Germinal center (tissue), 1 donor: Measurements from ENCODE around the gene KCNK17.

Experiments
- DNase-seq: peaks from one replicate; pipeline ENCODE4 v3.0.0; 2012; ENCODE audit warnings: mixed read lengths, low spot score

The KCNK17 gene

DNA sequence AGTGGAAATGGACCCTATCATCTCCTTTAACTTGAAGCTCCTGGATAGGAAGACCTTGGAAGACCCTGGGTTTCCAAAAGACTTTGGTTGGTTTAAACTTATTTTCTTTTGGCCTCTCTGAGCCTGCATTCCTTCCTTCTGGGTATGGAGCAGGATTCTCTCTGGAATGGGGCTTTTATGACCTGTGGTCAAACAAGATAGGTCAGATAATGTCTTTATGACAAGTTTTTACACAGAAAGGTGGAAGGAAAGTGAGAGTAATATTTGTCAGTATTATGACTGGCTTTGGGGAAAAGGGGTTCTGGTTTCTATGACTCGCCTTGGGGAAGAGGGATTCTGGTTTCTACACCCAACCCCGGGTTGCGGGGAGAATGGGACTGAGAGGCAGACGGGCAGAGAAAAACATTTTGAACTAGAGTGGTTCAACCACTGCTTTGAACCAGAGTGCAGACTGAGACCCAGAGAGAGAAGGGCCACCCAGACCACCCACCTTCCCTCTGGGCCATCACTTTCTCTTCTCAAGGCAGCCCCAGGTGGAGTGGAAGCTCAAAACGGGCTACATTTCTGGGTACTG is 47.4 kb downstream of the KCNK17 start:
- DNase-seq: no peak

DNA sequence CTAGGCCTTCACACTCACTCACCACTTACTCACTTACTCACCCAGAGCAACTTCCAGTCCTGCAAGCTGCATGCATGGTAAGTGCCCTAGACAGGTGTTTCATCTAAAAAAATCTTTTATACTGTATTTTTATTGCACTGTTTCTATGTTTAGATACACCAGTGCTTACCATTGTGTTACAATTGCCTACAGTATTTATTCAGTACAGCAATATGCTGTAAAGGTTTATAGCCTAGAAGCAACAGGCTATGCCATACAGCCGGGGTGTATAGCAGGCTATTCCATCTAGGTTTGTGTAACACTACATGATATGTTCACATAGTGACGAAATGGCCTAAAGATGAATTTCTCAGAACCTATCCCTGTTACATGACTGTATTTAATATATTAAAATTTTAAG is 47.8 kb downstream of the KCNK17 start:
- no peak for DNase-seq

GRCh38 chr6:39263303-39264037 is 50.7 kb downstream of the KCNK17 start:
- DNase-seq: no peak

GRCh38 chr6:39261751-39262150 is 52.5 kb downstream of the KCNK17 start:
- DNase-seq: no peak

- no peak for DNase-seq
Measured at GRCh38 chr6:39260953-39261352, 53.3 kb downstream of the KCNK17 start.

DNA sequence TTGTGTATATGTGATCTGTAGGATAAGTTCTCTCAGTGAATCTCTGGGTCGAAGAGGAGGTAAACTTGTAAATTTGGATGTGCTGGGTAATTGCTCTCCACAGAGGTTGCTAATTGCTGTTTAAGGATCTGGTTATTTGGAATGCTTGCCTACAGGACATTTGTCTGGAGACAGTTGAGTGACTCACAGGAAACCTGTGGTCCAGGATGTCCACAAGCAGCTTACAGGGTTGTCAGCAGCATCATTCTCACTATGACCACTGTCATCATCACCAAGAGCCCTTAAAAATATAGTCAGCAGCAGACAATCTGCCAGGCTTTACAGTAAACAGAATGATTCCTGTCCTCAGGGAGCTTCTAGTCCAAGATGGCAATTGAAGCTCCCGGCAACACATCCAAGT is 53.8 kb downstream of the KCNK17 start:
- DNase-seq: no peak

DNA sequence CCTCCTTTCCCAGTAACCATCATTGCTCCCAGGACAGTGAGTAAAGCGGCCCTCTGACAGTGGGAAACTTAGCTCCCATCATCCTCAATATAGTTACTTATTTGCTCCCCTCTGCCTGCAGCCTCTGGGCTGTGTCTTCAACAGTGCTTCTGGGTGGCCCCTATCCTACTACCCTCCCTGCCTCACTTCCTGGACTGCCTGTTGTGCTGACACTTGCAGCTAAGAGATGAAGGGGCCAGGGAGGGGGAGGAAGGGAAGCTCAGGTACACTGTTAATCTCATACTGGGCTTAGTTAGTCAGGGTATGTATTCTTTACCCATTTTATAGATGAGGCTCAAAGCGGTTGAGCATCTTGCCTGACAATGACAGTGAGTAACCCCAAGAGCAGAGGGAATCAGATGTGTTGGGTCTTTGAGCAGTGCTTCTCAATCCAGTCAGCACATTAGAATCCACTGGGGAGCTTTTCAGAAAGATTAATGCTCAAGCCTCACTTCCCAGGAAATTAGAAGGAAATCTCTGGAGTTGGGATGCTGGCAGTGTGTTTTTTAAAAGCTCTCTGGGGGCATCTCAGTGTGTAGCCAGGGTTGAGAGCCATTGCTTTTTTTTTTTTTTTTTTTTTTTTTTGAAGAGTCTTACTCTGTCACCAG is 57.8 kb downstream of the KCNK17 start:
- DNase-seq: no peak

GRCh38 chr6:39254999-39255535 is 59.2 kb downstream of the KCNK17 start:
- no peak for DNase-seq

DNA sequence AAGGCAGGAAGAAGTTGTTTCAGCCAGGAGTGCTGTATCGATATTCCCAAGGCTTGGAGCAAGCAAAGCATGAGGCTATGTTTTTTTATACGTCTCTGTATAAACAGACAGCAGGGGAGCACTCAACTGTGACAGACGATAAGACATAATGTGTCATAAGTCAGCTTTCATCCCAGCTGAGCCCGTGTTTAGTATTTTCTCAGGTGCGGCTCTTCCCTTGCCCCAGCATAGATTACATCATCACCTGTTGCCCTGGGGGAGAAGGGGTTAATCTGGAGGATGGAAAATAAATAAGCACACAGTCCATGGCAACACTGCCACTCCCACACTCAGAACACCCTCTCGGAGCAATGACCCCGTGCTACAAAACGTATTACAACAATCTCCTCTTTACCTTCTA is 62.8 kb downstream of the KCNK17 start:
- no peak for DNase-seq

DNA sequence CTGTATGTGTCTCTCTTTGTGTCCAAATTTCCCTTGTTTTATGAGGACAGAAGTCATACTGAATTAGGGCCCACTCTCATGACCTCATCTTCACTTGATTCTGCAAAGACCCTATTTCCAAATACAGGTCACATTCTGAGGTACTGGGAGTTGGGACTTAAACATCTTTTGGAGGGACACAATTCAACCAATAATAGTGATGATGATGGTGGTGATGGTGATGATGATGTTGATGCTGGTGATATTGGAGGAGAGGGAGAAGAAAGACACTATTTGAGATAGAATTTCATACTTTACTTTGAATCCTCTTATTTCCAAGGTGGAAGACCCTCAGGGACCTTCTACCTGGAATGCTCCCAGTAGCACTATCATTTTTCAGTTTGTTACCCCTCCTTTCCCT is 63.7 kb downstream of the KCNK17 start:
- DNase-seq: no peak

DNA sequence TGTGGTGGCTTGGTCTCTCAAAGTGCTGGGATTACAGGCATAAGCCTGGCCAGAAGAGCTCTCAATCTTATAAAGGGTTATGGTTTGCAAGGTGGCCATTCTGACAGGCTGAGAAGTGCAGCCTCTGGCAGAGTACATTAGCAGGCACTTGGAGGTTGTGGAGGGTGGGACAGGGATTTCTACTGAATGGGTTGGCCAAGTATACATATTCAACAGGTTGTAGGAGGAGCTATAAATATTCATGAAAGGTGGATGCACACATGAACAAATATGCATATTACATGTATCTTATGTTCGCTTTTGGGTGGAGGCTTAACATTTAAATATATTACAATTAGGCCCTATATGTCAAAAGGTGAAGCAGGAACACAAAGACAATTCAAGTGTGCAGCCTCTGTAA is 64.9 kb downstream of the KCNK17 start:
- no peak for DNase-seq
